Spleen (tissue), 11 donors: Measurements from ENCODE around the gene CDC25A. TPM values are rescaled to one million over a fixed set of nuclear protein-coding genes. Genes with fewer than 3 reads are reported as not detected.

Experiments used
- DNase-seq: peaks from one replicate; pipeline ENCODE4 v3.0.0-alpha.2; 2020
- H3K27ac ChIP-seq, 8 donors: fragments of 200-600 bp; sonication (generic) in 7 of 8; 1 replicate in 4 of 8; 2 replicates in 4 of 8; pipeline versions ENCODE4 v1.5.0 to v1.8.0; 2016 to 2021; ENCODE audit warnings: inconsistent platforms in 4 of 8, mild to moderate bottlenecking in 4 of 8, moderate library complexity in 1 of 8
- H3K27me3 ChIP-seq, 7 donors: fragments of 200-600 bp; sonication (generic) in 6 of 7; replicated peaks in 1 of 7; 1 replicate in 4 of 7; 2 replicates in 3 of 7; pipeline versions ENCODE4 v1.5.0 to v1.8.0; 2016 to 2021; ENCODE audit warnings: inconsistent platforms in 3 of 7, mild to moderate bottlenecking in 1 of 7
- H3K36me3 ChIP-seq, 6 donors: fragments of 200-600 bp; sonication (generic) in 5 of 6; 1 replicate in 4 of 6; 2 replicates in 2 of 6; pipeline versions ENCODE4 v1.5.0 to v1.8.0; 2016 to 2021; ENCODE audit warnings: inconsistent platforms in 2 of 6
- H3K4me1 ChIP-seq, 6 donors: fragments of 200-600 bp; sonication (generic) in 5 of 6; 1 replicate in 3 of 6; 2 replicates in 3 of 6; pipeline versions ENCODE4 v1.5.0 to v1.8.0; 2016 to 2021; ENCODE audit warnings: inconsistent platforms in 3 of 6
- H3K4me3 ChIP-seq, 8 donors: fragments of 200-600 bp; sonication (generic) in 7 of 8; 1 replicate in 4 of 8; 2 replicates in 4 of 8; pipeline versions ENCODE4 v1.5.0 to v1.8.0; 2016 to 2021; ENCODE audit warnings: inconsistent platforms in 4 of 8, mild to moderate bottlenecking in 4 of 8, moderate library complexity in 2 of 8
- H3K9me3 ChIP-seq, 8 donors: fragments of 200-600 bp; sonication (generic) in 7 of 8; 1 replicate in 4 of 8; 2 replicates in 4 of 8; pipeline versions ENCODE4 v1.5.0 to v1.8.0; 2016 to 2021; ENCODE audit warnings: inconsistent platforms in 4 of 8
- CTCF ChIP-seq, 11 experiments: fragments of 200-600 bp in 7 of 11; fragments of 450-650 bp in 4 of 11; sonication (generic) in 4 of 11; IDR thresholded peaks in 8 of 11; conservative IDR thresholded peaks in 3 of 11; 1 replicate in 7 of 11; 2 replicates in 4 of 11; pipeline versions ENCODE4 v1.4.0 to v1.8.0; 2016 to 2021; ENCODE audit warnings: antibody characterized with exemption in 11 of 11, inconsistent platforms in 4 of 11, mild to moderate bottlenecking in 1 of 11
- POLR2A ChIP-seq, 3 donors: fragments of 450-650 bp; IDR thresholded peaks; one replicate each; pipeline ENCODE4 v1.5.1; 2017; ENCODE audit warnings: antibody characterized with exemption in 3 of 3, mild to moderate bottlenecking in 1 of 3
- POLR2AphosphoS5 ChIP-seq, 3 donors: sonication (generic); formaldehyde crosslinking; IDR thresholded peaks; one replicate each; pipeline ENCODE4 v1.5.1; 2017; ENCODE audit warnings: antibody characterized with exemption in 3 of 3
- WGBS, 5 donors: extraction: QIAGEN DNeasy Blood & Tissue Kit in 3 of 5; methylation state at CpG; one replicate each; pipeline versions ENCODE4 v1.1.5 to v1.1.7; 2013 to 2018; 5-methylcytosine and 5-hydroxymethylcytosine counted together
- intact Hi-C: fragments of 100-400 bp; cut with DNase I; formaldehyde crosslinking; loops from one replicate; pipeline ENCODE4 v1.15.0; 2023; ENCODE audit warnings: low total_unique reads
- polyA plus RNA-seq, 3 donors: library from polyadenylated mRNA; stranded (reverse); fragments of 200-250 nt; gene quantifications; one replicate each; pipeline ENCODE4 v1.2.1, GENCODE V29; 2013
- total RNA-seq, 7 donors: library from RNA; depleted of rRNA in 3 of 7; stranded (reverse); fragments of >200 nt in 3 of 7; fragmentation: NEBNext Ultra II Directional in 4 of 7; extraction: Animal tissue kit (Norgen Biotek cat#: 25700) in 4 of 7; gene quantifications; one replicate each; pipeline versions ENCODE4 v1.1.0 to v1.2.1, GENCODE V29; 2016 to 2021
- donor health status: healthy with polysubstance abuse.
- donor health status: DM: no; HTN: no; CAD: no; lungs with moderate emphysema.
- donor health status: DM: no; HTN: no; CAD: no.
- donor health status: Bipolar disorder and iron deficiency.
- donor health status: healthy.
- donor health status: DM: no; HTN: no; CAD: no.
- donor health status: DM: yes; HTN: yes; CAD: no.

The CDC25A gene
- total and polyA plus RNA-seq, 10 donors: 0.65 to 8.1 (median 2.8) TPM

- peak; percentile 87 for DNase-seq
- H3K9me3 ChIP-seq: no peaks in the 10 kb centered on the region
- no peaks in the 10 kb centered on the region for H3K36me3 ChIP-seq
- peaks cover 9 to 60% (median 30%) of the 10 kb centered on the region in 6 donors for H3K4me1 ChIP-seq
- 26 to 39% (median 27%) methylated on average over 6 of the region's 6 CpGs for WGBS, 5 donors
- intact Hi-C loops: no loop called here
- peak in 10 of 11 experiments; percentile 39 to 76 (median 66) for TF ChIP-seq CTCF (IDR thresholded peaks at IDR 0.05 in 8 of 11, conservative IDR thresholded peaks at IDR 0.05 in 3 of 11)
- no peak for TF ChIP-seq POLR2A (IDR thresholded peaks at IDR 0.05)
- peak in 1 of 3 donors; percentile 35 for TF ChIP-seq POLR2AphosphoS5 (IDR thresholded peaks at IDR 0.05)
- H3K27ac ChIP-seq: peak overlapping the region in 3 of 8 donors; percentile 21 to 46 (median 33)
- H3K4me3 ChIP-seq: peak overlapping the region in 1 of 8 donors; percentile 31
- no peaks in the 10 kb centered on the region for H3K27me3 ChIP-seq
Measured at GRCh38 chr3:48232734-48233133, 44.5 kb upstream of the CDC25A start.

- no peak for TF ChIP-seq CTCF (IDR thresholded peaks at IDR 0.05 in 8 of 11, conservative IDR thresholded peaks at IDR 0.05 in 3 of 11)
- no peak for TF ChIP-seq POLR2AphosphoS5 (IDR thresholded peaks at IDR 0.05)
- TF ChIP-seq POLR2A (IDR thresholded peaks at IDR 0.05): no peak
- Histone ChIP-seq H3K4me3 (no peak overlapping the region), H3K9me3 (no peaks in the 10 kb centered on the region)
Measured at GRCh38 chr3:48232232-48232631, 44.0 kb upstream of the CDC25A start.

GRCh38 chr3:48226939-48227338 is 38.7 kb upstream of the CDC25A start:
- peak overlapping the region in 5 of 8 donors; percentile 1 to 90 (median 88) for H3K27ac ChIP-seq
- peaks cover 0 to 81% (median 48%) of the 10 kb centered on the region in 6 donors for H3K4me1 ChIP-seq
- intact Hi-C loops: no loop called here
- no peak overlapping the region for H3K4me3 ChIP-seq
- WGBS, 5 donors: 10 to 45% (median 26%) methylated on average over 3 of the region's 3 CpGs
- TF ChIP-seq POLR2AphosphoS5 (IDR thresholded peaks at IDR 0.05) (no peak), CTCF (IDR thresholded peaks at IDR 0.05 in 8 of 11, conservative IDR thresholded peaks at IDR 0.05 in 3 of 11) (no peak), POLR2A (IDR thresholded peaks at IDR 0.05) (no peak)
- H3K36me3 ChIP-seq: no peaks in the 10 kb centered on the region
- DNase-seq: no peak
- H3K9me3 ChIP-seq: no peaks in the 10 kb centered on the region
- H3K27me3 ChIP-seq: no peaks in the 10 kb centered on the region

More at GRCh38 chr3:48232232-48232631, 44.0 kb upstream of the CDC25A start:
- Histone ChIP-seq H3K27ac (peak overlapping the region in 1 of 8 donors; percentile 46), H3K4me1 (peaks cover 9 to 60% (median 31%) of the 10 kb centered on the region in 6 donors), H3K36me3 (no peaks in the 10 kb centered on the region), H3K27me3 (no peaks in the 10 kb centered on the region)
- 75 to 85% (median 83%) methylated on average over 4 of the region's 4 CpGs for whole genome bisulfite sequencing, 5 donors
- DNase-seq: no peak
- intact Hi-C loops: no loop called here

DNA sequence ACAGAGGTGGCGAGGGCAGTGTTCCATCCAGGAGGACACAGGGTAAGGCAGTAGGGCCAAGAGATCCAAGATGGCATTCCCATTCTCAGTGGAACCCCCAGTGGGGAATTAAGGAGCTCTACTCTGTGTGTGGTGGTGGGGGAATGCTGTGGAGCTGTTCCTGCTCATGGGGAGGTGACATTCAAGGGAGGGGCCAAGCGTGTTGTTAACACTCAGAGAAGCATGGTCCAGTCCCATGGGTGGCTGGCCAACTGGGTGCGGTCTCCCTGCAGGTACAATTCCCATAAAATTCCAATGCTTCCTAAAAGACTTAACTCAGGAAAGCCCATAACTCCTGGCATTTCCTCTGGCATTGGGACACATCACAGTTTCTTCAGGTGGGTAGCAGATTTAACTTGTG is 37.4 kb upstream of the CDC25A start:
- 72 to 94% (median 91%) methylated on average over 3 of the region's 3 CpGs for WGBS, 5 donors
- H3K36me3 ChIP-seq: no peaks in the 10 kb centered on the region
- H3K4me3 ChIP-seq: no peak overlapping the region
- peaks cover 0 to 81% (median 45%) of the 10 kb centered on the region in 6 donors for H3K4me1 ChIP-seq
- DNase-seq: no peak
- no peaks in the 10 kb centered on the region for H3K27me3 ChIP-seq
- peak overlapping the region in 6 of 8 donors; percentile 16 to 90 (median 84) for H3K27ac ChIP-seq
- no peaks in the 10 kb centered on the region for H3K9me3 ChIP-seq
- intact Hi-C loops: no loop called here
- TF ChIP-seq POLR2AphosphoS5 (IDR thresholded peaks at IDR 0.05) (no peak), POLR2A (IDR thresholded peaks at IDR 0.05) (no peak)
